GM19328 (cell line): ENCODE results near the gene FAU.

Experiments used
- ATAC-seq: cut with Tn5 transposase; IDR thresholded peaks from one replicate; pipeline ENCODE4 v1.9.1; 2021; ENCODE audit warnings: mild to moderate bottlenecking, moderate library complexity; ENCODE audit not compliant: unreplicated experiment

Gene FAU

DNA sequence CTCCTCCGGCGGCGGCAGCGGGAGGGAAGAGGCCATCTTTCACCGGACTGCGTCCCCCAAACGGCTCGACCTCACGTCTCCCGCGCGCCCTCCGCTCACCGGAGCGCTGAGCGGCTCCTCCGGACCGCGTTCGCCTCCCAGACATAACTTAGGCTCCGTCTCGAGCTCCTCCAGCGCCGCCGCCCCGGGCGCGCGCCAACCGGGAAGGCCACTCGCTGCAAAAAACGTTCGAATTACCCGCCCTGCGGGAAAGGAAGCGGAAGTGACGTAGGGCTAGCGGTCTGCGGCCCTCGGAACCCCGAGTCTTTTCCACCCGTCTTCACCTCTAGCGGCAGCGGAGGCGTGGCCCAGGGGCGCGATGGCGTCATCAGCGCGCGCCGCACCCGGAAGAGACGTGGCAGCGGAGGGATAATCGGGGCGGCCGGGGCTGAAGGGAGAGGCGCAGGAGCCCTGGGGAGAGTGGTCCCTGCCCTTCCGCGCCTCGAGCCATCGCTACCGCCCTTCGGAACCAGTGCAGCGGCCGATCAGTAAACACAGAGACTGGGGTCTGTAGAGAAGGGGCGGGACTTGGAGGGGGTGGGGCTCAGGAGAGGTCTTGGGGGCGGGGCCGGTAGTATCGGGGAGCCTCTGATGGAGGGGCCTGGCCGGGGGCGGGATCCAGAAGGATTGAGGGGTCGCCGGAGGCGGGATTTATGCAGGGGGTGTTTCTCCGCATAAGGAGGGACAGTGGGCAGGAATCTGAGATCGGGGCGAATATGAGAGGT, 37.9 kb downstream of the FAU start, which contains the start of the genes CDCA5 and ZFPL1:
CDCA5 (minus strand) TSS at position 207 of the 764 bp plus-strand sequence; CDS start at position 145, 62 bp downstream.
ZFPL1 (plus strand) TSS at position 389 of the 764 bp plus-strand sequence. CDS start 477 bp downstream, outside the sequence.
- peak; percentile 73 for ATAC-seq

DNA sequence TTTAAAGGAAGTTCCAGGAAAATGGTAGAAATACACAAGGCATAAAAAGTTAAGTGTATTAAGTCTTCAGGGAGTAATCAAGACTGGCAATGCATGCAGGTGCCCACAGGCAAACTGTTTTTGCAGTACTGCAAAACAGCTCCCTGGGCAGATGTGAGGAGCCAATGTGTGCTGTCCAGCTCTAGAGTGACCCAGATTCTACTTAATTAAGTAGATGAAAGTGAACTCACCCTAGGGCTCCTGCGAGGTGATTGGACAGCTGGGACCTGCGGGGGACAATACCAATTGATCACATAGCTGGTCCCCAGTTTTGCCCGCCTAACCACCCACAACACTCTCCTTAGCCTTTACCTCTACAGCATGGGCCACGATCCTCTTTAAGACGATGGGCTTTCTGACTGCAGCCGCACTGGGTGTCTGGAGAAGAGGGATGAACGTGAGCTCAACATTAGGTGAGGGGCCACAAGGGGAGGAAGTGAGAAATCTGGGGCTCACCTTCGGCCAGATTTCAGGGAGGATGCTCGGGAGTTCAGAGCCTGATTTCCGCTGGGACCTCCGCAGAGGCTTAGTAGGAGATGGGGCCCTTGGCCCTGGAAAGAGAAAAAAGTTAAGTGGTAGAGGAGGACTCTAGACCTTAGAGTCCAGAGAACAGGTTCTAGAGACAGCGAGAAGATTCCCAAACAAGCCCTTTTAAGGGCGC, 38.6 kb downstream of the FAU start:
- ATAC-seq: peak; percentile 18

DNA sequence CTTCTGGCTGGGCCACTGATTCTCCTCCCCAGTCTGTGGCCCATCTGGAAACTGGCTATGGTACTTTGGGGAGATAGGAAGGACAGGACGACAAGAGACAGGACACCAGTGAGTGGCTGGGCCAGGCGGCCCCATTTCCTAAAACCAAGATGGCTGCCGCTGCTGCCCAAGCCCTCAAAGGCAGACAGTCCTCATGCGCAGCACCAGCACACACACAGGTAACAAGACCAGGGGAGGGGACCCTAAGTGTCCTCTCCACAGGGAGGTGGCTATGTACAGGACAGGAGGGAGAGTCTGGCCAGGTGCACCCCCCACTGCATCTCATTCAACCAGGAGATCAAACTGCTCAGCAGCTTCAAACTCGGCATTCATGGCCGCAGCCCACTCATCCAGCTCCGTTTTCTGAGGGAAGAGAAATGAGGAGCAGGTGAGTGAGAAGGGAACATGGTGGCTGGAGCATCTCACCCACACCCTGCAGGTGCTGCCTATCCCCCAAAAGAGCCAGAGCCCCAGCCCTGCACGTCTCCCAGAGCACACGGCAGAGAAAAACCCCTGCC, 43.1 kb downstream of the FAU start:
- no peak for ATAC-seq

DNA sequence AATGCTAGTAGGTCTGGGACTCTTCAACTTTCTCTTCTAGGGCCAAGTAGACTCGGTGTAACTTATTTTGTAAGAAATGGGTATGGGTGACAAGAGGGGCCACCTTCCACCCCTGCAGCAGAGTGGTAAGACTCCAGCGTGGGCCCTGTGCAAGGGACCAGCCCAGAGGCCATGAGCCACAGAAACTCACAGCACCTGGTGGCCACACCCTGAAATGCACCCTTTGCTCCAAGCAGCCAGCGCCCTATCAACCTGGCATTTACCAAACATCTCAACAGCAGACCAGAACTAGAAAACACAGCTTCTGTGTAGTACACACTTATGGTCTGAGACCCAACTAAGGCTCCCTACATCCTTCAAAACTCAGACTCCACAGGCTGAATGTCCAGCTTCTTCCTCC, 43.8 kb downstream of the FAU start:
- ATAC-seq: no peak

DNA sequence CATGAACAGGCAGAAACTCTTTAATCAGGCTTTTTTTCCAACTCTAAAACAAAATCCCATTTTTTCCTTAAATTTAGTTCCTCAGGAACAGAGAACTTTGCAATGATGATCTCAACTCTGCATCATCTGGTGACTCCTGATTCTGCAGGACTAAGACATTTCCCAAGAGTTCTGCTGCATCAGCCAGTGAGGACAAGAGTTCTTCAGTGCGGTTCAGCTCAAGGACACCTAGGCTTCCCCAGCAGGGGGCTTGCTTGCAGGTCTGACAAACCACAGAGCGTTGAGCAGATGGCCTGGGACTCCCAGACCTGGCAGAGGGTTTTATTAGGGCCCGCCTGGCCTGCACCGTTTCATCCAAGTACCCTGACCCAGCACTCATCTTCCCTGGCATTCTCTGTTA, 44.5 kb downstream of the FAU start:
- ATAC-seq: no peak

DNA sequence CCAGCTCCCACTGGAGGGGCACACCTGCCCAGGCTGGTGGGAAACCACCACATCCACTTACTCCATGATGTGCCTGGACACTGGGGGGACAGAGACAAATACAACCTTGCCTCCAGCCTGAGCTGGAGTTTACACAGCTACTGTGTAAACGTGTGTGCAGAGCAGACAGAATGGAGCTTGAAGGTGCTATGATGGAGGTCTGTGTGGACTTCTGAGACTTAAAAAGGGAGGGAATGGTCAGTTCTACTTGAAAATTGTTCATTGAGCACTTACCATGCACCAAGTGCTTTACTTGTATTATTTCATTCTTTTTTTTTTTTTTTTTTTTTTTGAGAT, 49.3 kb downstream of the FAU start:
- ATAC-seq: no peak

DNA sequence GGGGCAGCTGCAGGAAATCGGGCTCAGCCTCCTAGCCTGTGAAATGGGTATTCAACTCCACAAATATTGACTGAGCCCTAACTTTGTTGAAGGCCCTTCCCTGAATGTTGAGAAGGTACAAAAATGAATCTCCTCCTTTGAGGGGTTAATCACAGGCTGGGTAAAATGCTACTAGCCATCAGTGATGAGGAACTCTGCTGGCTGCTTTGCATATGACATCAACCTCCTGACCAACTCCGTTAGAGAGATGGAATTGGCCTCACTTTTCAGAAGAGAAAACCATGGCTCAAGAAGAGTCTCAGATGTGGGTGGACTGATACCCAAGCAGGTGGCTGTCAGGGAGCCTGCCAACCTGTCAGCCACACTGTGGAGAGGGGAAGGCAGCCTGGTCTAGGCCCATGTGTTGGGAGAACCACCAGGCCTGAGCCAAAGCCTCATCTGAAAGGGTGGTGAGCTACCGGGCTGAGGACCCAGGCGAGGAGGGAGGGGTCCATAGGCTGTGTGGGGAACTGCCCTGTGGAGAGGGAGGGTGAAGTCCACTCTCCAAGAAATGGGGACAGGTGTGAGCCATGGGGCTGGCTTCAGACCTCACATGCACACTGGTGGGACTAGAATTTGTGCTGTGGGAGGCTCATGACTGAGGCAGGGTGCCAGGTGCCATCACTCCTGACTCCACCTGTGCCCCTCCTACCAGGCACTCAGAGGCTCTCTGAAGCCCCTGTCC, 49.9 kb downstream of the FAU start:
- no peak for ATAC-seq
